Bronchial epithelial cell (primary cell): ENCODE data around the gene CALML3. TPM values are rescaled to one million over a fixed set of nuclear protein-coding genes. Genes with fewer than 3 reads are reported as not detected.

Source experiments
- DNase-seq: peaks from one replicate; pipeline ENCODE4 v3.0.0-alpha.2; 2010; ENCODE audit warnings: low read depth
- FAIRE-seq: peaks from 2 replicates; lab custom pipeline; 2011; peaks lifted over from hg19 to GRCh38; lab: Jason Lieb, UNC
- H3K27me3 ChIP-seq: 2 replicates; pipeline ENCODE4 v1.5.1; 2011; ENCODE audit warnings: low read length; ENCODE audit not compliant: control insufficient read depth, insufficient read depth
- H3K36me3 ChIP-seq: 2 replicates; pipeline ENCODE4 v1.5.1; 2011; ENCODE audit warnings: low read length; ENCODE audit not compliant: control insufficient read depth, insufficient read depth
- H3K4me3 ChIP-seq: 2 replicates; pipeline ENCODE4 v1.5.1; 2011; ENCODE audit warnings: mild to moderate bottlenecking, low read depth, low read length, control low read depth
- CTCF ChIP-seq: IDR thresholded peaks from 2 replicates; pipeline ENCODE4 v1.5.1; 2011; ENCODE audit warnings: mild to moderate bottlenecking, moderate library complexity, low read length, control low read depth, inconsistent platforms; ENCODE audit not compliant: insufficient read depth, severe bottlenecking
- total RNA-seq: library from RNA; depleted of rRNA; stranded (reverse); fragments of >200 nt; gene quantifications from 2 replicates; pipeline ENCODE4 v1.2.1, GENCODE V29; 2014

Gene CALML3
- total RNA-seq, 1 donor from 2014 or later, result 0.53 TPM

GRCh38 chr10:5576154-5576748 lies 51.5 kb downstream of the CALML3 start:
- DNase-seq (no peak), FAIRE-seq (no peak)
- no peak for TF ChIP-seq CTCF
- H3K27me3 ChIP-seq, result no peaks in the 10 kb centered on the region
- no peak overlapping the region for H3K4me3 ChIP-seq
- H3K36me3 ChIP-seq, result no peaks in the 10 kb centered on the region

Other genes with a start within 250 kb of the CALML3 start
- not detected in 2 replicates for gene UCN3, start 160.0 kb upstream of the CALML3 start, total RNA-seq
- 0.26 TPM in 2 replicates for gene TUBAL3, start 120.1 kb upstream of the CALML3 start, total RNA-seq
- 45.8 and 118 TPM in 2 replicates for gene NET1, start 112.4 kb upstream of the CALML3 start, total RNA-seq
- gene CALML5, start 25.4 kb upstream of the CALML3 start, total RNA-seq, result 0.79 and 4.4 TPM in 2 replicates
- 14.5 TPM in 2 replicates for gene ASB13, start 141.6 kb downstream of the CALML3 start, total RNA-seq
- 52.1 and 54.8 TPM in 2 replicates for gene TASOR2, start 159.9 kb downstream of the CALML3 start, total RNA-seq